Naive thymus-derived CD4-positive, alpha-beta T cell (primary cell): ENCODE data around the gene POLR2E. TPM values are rescaled to one million over a fixed set of nuclear protein-coding genes. Genes with fewer than 3 reads are reported as not detected.
A peak's percentile ranks its signal among the peaks of the same experiment; 100 is the strongest.

Experiments used
- ATAC-seq: fragments of 150-1000 bp; cut with Tn5 transposase; 2 replicates; pipeline ENCODE4 v1.10.0; 2021; ENCODE audit warnings: mild to moderate bottlenecking, moderate library complexity
- CTCF ChIA-PET: fragments of 350-600 bp; sonication (Branson Sonifier 250); formaldehyde crosslinking; loops from one replicate; lab custom pipeline; 2021; ENCODE audit warnings: antibody characterized with exemption; lab: Charles Lee
- POLR2A ChIA-PET: fragments of 350-600 bp; sonication (Branson Sonifier 250); formaldehyde crosslinking; loops from one replicate; lab custom pipeline; 2021; ENCODE audit warnings: antibody characterized with exemption, inconsistent platforms; lab: Charles Lee
- DNase-seq, 9 donors: peaks; one replicate each; pipeline versions ENCODE4 v3.0.0 to v3.0.0-alpha.2; 2020 to 2022; ENCODE audit warnings: mixed read lengths in 1 of 9
- H3K27ac ChIP-seq: one replicate; pipeline ENCODE4 v1.7.0; 2013; ENCODE audit warnings: mild to moderate bottlenecking, low read depth, low read length, moderate library complexity
- H3K27me3 ChIP-seq, 2 donors: one replicate each; pipeline ENCODE4 v1.7.0; 2013; ENCODE audit warnings: low read length in 2 of 2, mild to moderate bottlenecking in 2 of 2, moderate library complexity in 2 of 2; ENCODE audit not compliant: control insufficient read depth in 2 of 2, insufficient read depth in 2 of 2
- H3K36me3 ChIP-seq, 3 experiments: 1 replicate in 2 of 3; 2 replicates in 1 of 3; pipeline ENCODE4 v1.7.0; 2013; ENCODE audit warnings: low read length in 3 of 3, mild to moderate bottlenecking in 3 of 3, moderate library complexity in 1 of 3; ENCODE audit not compliant: insufficient read depth in 3 of 3, control insufficient read depth in 2 of 3
- H3K4me1 ChIP-seq, 2 donors: one replicate each; pipeline ENCODE4 v1.7.0; 2013; ENCODE audit warnings: low read length in 2 of 2, mild to moderate bottlenecking in 2 of 2, moderate library complexity in 1 of 2; ENCODE audit not compliant: control insufficient read depth in 2 of 2, insufficient read depth in 2 of 2
- H3K4me3 ChIP-seq: 2 replicates; pipeline ENCODE4 v1.7.0; 2013; ENCODE audit warnings: mild to moderate bottlenecking, low read length
- H3K9me3 ChIP-seq, 3 experiments: 1 replicate in 2 of 3; 2 replicates in 1 of 3; pipeline ENCODE4 v1.7.0; 2013; ENCODE audit warnings: low read length in 3 of 3; ENCODE audit not compliant: control insufficient read depth in 2 of 3
- H3K27ac Mint-ChIP-seq, 9 donors: one replicate each; pipeline ENCODE4 v1.8.0; 2020 to 2022; ENCODE audit warnings: mixed read lengths in 9 of 9, mild to moderate bottlenecking in 8 of 9, moderate library complexity in 5 of 9, inconsistent platforms in 2 of 9
- H3K27me3 Mint-ChIP-seq, 5 donors: one replicate each; pipeline ENCODE4 v1.8.0; 2021 to 2022; ENCODE audit warnings: mixed read lengths in 5 of 5, mild to moderate bottlenecking in 1 of 5
- H3K36me3 Mint-ChIP-seq, 5 donors: one replicate each; pipeline ENCODE4 v1.8.0; 2020 to 2022; ENCODE audit warnings: mixed read lengths in 5 of 5, mild to moderate bottlenecking in 3 of 5, inconsistent platforms in 1 of 5
- H3K4me1 Mint-ChIP-seq, 7 donors: one replicate each; pipeline ENCODE4 v1.8.0; 2020 to 2022; ENCODE audit warnings: mixed read lengths in 7 of 7, mild to moderate bottlenecking in 3 of 7, inconsistent platforms in 1 of 7
- H3K4me3 Mint-ChIP-seq, 10 donors: one replicate each; pipeline ENCODE4 v1.8.0; 2020 to 2022; ENCODE audit warnings: mild to moderate bottlenecking in 10 of 10, mixed read lengths in 10 of 10, moderate library complexity in 6 of 10, inconsistent platforms in 2 of 10
- H3K9me3 Mint-ChIP-seq, 11 donors: one replicate each; pipeline ENCODE4 v1.8.0; 2020 to 2022; ENCODE audit warnings: mixed read lengths in 11 of 11, mild to moderate bottlenecking in 4 of 11, inconsistent platforms in 1 of 11, moderate library complexity in 1 of 11
- intact Hi-C, 2 donors: fragments of 100-400 bp; cut with micrococcal nuclease; formaldehyde crosslinking; loops; one replicate each; pipeline ENCODE4 v1.15.1; 2023
- polyA plus RNA-seq, 2 donors: library from polyadenylated mRNA; unstranded; fragments of 300-500 nt; fragmentation: Illumina TruSeq; gene quantifications; one replicate each; pipeline ENCODE4 v1.2.3, GENCODE V29; 2021
- total RNA-seq, 6 experiments: library from RNA in 5 of 6; stranded (reverse) in 5 of 6; gene quantifications; 1 replicate in 5 of 6; 2 replicates in 1 of 6; pipeline ENCODE4 v1.2.3 and lab custom pipeline; 2021 to 2026

Gene POLR2E
- total and polyA plus RNA-seq, 7 experiments from 2014 or later: 75.3 to 179 (median 82.8) TPM

DNA sequence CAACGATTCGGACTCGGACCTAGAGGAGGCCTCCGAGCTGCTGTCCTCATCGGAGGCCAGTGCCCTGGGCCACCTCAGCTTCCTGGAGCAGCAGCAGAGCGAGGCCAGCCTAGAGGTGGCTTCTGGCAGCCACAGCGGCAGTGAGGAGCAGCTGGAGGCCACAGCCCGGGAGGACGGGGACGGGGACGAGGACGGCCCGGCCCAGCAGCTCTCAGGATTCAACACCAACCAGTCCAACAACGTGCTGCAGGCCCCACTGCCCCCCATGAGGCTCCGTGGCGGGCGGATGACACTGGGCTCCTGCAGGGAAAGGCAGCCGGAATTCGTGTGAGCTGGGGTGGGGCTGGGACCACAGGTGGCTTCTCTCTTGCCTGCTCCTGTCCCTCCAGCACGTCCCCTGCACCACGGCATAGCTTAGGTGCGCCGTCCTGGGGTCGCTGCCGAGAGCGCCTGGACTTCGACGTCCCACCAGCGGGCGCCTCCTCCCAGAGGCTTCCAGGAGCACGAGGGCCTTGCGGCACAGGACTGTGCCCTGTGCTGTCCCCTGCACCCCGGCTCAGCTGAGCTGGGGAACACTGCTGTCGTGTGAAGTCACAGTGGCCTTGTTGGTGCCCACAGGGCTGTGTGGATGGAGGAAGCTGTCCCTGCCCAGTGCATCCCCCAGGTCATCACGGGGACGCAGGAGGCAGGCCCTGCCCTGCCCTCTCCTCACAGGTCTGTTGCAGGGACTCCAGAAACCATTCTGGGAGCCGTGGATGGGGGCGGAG, 9.3 kb downstream of the POLR2E start:
- peak overlapping the region; percentile 65 to 89 (median 80) for H3K27ac Mint-ChIP-seq
- intact Hi-C loops: loop anchor here in 1 of 2 donors (2.0 kb wide), 1 partner anchor 17 kb away; no protein-coding TSS in a partner anchor
- peak overlapping the region in 5 of 10 donors; percentile 27 to 60 (median 41) for H3K4me3 Mint-ChIP-seq
- peak overlapping the region; percentile 24 for H3K27ac ChIP-seq
- H3K9me3 Mint-ChIP-seq: peaks cover 0 to 15% (median 0%) of the 10 kb centered on the region in 11 donors
- CTCF ChIA-PET: interaction anchor here (0.5 to 2.8 kb wide), 9 partner anchors 11 to 107 kb away, joined by 3 to 12 read pairs (median 5); partner anchors contain the start of genes ABCA7 and ARHGAP45
- H3K36me3 Mint-ChIP-seq: peaks cover 5 to 33% (median 13%) of the 10 kb centered on the region in 5 donors
- H3K4me1 Mint-ChIP-seq: peaks cover 26 to 64% (median 47%) of the 10 kb centered on the region in 7 donors
- DNase-seq (peak in 1 of 9 donors; percentile 28), ATAC-seq (no peak)
- POLR2A ChIA-PET: interaction anchor here (0.9 to 38.6 kb wide), 11 partner anchors 4 to 193 kb away, joined by 3 to 2022 read pairs (median 6); partner anchors contain the start of genes ABCA7, ARHGAP45, CNN2 and GPX4
- no peaks in the 10 kb centered on the region for H3K9me3 ChIP-seq
- no peaks in the 10 kb centered on the region for H3K27me3 ChIP-seq
- H3K36me3 ChIP-seq: peaks cover 26 to 77% (median 28%) of the 10 kb centered on the region in 3 experiments
- H3K4me1 ChIP-seq: peaks cover 39 to 42% of the 10 kb centered on the region in 2 donors
- H3K4me3 ChIP-seq: no peak overlapping the region
- H3K27me3 Mint-ChIP-seq: no peaks in the 10 kb centered on the region

DNA sequence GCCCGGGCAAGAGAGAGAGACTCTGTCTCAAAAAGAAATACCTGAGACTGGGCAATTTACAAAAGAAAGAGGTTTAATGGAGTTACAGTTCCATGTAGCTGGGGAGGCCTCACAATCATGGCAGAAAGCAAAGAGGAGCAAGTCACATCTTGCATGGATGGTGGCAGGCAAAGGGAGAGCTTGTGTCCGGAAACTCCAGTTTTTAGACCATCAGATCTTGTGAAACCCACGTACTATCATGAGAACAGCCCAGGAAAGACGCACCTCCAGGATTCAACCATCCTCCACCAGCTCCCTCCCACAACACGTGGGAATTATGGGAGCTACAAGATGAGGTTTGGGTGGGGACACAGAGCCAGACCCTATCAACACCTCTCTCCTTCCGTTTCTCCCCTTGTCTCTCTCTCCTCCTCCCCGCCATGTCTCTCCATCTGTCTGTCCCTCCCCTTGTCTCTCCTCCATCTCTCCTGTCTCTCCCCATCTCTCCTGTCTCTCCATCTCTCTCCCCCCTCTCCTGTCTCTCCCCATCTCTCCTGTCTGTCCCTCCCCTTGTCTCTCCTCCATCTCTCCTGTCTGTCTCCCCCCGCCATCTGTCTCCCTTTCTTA, 10.0 kb downstream of the POLR2E start:
- DNase-seq (no peak), ATAC-seq (no peak)
- ChIA-PET CTCF (interaction anchor here (0.6 to 2.8 kb wide), 9 partner anchors 9 to 108 kb away, joined by 3 to 12 read pairs (median 5); partner anchors contain the start of genes ABCA7 and ARHGAP45), POLR2A (interaction anchor here (0.9 to 38.6 kb wide), 8 partner anchors 5 to 287 kb away, joined by 3 to 2022 read pairs (median 6); partner anchors contain the start of genes ARHGAP45, CNN2, GPX4 and POLR2E)
- no peak overlapping the region for H3K4me3 ChIP-seq
- no peaks in the 10 kb centered on the region for H3K9me3 ChIP-seq
- peaks cover 0 to 15% (median 0%) of the 10 kb centered on the region in 11 donors for H3K9me3 Mint-ChIP-seq
- peaks cover 5 to 35% (median 13%) of the 10 kb centered on the region in 5 donors for H3K36me3 Mint-ChIP-seq
- no peaks in the 10 kb centered on the region for H3K27me3 Mint-ChIP-seq
- H3K27ac Mint-ChIP-seq: peak overlapping the region; percentile 60 to 89 (median 80)
- H3K27ac ChIP-seq: peak overlapping the region; percentile 24
- peaks cover 26 to 71% (median 48%) of the 10 kb centered on the region in 7 donors for H3K4me1 Mint-ChIP-seq
- H3K36me3 ChIP-seq: peaks cover 31 to 80% (median 34%) of the 10 kb centered on the region in 3 experiments
- peaks cover 44 to 49% of the 10 kb centered on the region in 2 donors for H3K4me1 ChIP-seq
- H3K27me3 ChIP-seq: no peaks in the 10 kb centered on the region
- H3K4me3 Mint-ChIP-seq: peak overlapping the region in 8 of 10 donors; percentile 13 to 60 (median 40)
- intact Hi-C loops: no loop called here

DNA sequence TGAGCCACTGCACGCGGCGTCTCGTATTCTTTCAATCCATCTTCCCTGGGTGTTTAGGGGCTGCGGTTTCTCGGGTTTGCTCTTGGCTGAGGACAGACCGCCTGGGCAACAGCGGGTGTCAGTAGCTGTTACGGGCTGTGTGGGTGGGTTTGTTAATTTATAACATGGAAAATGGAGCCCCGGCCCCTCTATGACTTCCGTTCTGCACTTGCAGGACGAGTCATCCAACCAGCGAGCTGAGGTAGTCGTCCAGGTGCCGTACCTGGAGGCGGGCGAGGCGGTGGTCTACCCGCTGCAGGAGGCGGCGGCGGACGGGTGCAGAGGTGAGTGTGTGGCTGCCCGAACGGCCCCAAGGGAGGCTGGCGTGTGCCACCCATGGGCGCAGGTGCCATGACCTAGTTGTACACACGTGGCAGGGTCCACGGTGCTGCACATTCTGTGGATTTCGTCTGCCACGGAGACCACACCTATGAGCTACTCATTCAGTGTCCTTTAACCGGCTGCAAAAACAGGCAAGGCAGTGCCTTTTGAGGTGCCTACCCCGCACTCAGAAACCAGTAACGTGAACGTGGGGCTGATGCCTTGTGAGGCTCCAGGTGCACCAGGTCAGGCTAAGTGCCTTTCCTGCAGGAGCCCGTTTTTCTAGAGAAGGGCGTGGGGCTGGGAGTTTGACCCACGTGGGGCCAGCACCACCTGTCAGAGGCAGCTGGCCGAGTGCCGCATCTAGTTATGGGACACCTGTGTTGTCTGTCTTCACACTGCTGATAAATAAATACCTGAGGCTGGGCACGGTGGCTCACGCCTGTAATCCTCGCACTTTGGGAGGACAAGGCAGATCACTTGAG, 10.9 kb downstream of the POLR2E start:
- H3K27ac ChIP-seq: no peak overlapping the region
- no peaks in the 10 kb centered on the region for H3K27me3 Mint-ChIP-seq
- intact Hi-C loops: no loop called here
- H3K36me3 Mint-ChIP-seq: peaks cover 5 to 40% (median 13%) of the 10 kb centered on the region in 5 donors
- H3K4me3 ChIP-seq: no peak overlapping the region
- DNase-seq: peak in 1 of 9 donors; percentile 22
- no peaks in the 10 kb centered on the region for H3K9me3 ChIP-seq
- peaks cover 26 to 76% (median 54%) of the 10 kb centered on the region in 7 donors for H3K4me1 Mint-ChIP-seq
- ChIA-PET CTCF (interaction anchor here (0.6 to 2.7 kb wide), 8 partner anchors 8 to 109 kb away, joined by 3 to 12 read pairs (median 5); partner anchors contain the start of gene ARHGAP45), POLR2A (interaction anchor here (0.6 to 38.6 kb wide), 9 partner anchors 6 to 286 kb away, joined by 3 to 2022 read pairs (median 3); partner anchors contain the start of genes ABCA7, ARHGAP45, CNN2 and GPX4)
- H3K36me3 ChIP-seq: peaks cover 37 to 84% (median 42%) of the 10 kb centered on the region in 3 experiments
- H3K27me3 ChIP-seq: no peaks in the 10 kb centered on the region
- peaks cover 47 to 58% of the 10 kb centered on the region in 2 donors for H3K4me1 ChIP-seq
- peaks cover 0 to 16% (median 0%) of the 10 kb centered on the region in 11 donors for H3K9me3 Mint-ChIP-seq
- peak overlapping the region in 4 of 10 donors; percentile 30 to 48 (median 42) for H3K4me3 Mint-ChIP-seq
- no peak for ATAC-seq
- peak overlapping the region; percentile 20 to 89 (median 79) for H3K27ac Mint-ChIP-seq

DNA sequence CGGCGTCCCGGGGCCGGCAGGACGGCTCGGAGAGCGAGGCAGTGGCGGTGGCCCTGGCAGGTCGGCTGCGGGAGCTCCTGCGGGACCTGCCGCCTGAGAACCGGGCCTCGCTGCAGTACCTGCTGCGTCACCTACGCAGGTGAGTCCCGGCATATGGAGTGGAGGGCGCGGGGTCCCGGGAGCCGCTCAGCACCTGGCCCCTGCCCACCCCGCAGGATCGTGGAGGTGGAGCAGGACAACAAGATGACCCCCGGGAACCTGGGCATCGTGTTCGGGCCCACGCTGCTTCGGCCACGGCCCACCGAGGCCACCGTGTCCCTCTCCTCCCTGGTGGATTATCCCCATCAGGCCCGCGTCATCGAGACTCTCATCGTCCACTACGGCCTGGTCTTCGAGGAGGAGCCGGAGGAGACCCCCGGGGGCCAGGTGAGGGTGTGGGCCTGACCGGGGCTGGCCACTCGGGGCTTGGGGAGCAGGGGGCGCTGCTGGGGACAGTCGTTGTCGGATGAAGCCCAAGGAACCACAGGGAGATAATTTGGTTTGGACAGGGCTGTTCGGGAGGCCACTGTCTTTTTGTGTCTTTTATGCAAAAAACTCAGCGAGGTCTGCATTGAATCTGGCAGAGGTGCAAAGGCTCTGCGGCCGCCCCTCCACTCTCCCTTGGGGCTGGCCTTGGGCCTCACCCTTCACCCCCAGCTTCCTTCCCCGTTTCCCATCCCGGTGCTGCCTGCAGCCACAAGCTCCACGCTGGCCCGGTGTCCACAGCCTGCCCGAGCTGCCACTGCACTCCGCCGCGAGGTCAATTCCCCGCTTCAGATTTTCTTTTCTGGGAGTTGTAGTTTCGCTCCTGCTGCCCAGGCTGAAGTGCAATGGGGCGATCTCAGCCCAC, 12.0 kb downstream of the POLR2E start:
- H3K4me1 Mint-ChIP-seq: peaks cover 25 to 68% (median 49%) of the 10 kb centered on the region in 7 donors
- peaks cover 37 to 77% (median 42%) of the 10 kb centered on the region in 3 experiments for H3K36me3 ChIP-seq
- H3K36me3 Mint-ChIP-seq: peaks cover 5 to 41% (median 13%) of the 10 kb centered on the region in 5 donors
- H3K4me1 ChIP-seq: peaks cover 45 to 52% of the 10 kb centered on the region in 2 donors
- no peaks in the 10 kb centered on the region for H3K27me3 Mint-ChIP-seq
- H3K4me3 Mint-ChIP-seq: peak overlapping the region in 4 of 10 donors; percentile 30 to 51 (median 42)
- ATAC-seq (no peak), DNase-seq (no peak)
- intact Hi-C loops: loop anchor here in 1 of 2 donors (1.0 kb wide), 1 partner anchor 16 kb away; the partner anchor contains the start of gene ARHGAP45
- H3K9me3 ChIP-seq: no peaks in the 10 kb centered on the region
- H3K27ac ChIP-seq: peak overlapping the region; percentile 65
- no peak overlapping the region for H3K4me3 ChIP-seq
- POLR2A ChIA-PET: interaction anchor here (0.8 to 38.6 kb wide), 8 partner anchors 7 to 319 kb away, joined by 3 to 2022 read pairs (median 74); partner anchors contain the start of genes ABCA7, ARHGAP45, CNN2 and GPX4
- CTCF ChIA-PET: interaction anchor here (1.0 to 1.3 kb wide), 2 partner anchors 52 to 53 kb away, joined by 3 read pairs; no protein-coding TSS in a partner anchor
- no peaks in the 10 kb centered on the region for H3K27me3 ChIP-seq
- peaks cover 0 to 16% (median 0%) of the 10 kb centered on the region in 11 donors for H3K9me3 Mint-ChIP-seq
- H3K27ac Mint-ChIP-seq: peak overlapping the region in 8 of 9 donors; percentile 12 to 86 (median 46)
